Mesodermal cell (in vitro differentiated cells): ENCODE measurements around the gene FAM200C.
A peak's percentile ranks its signal among the peaks of the same experiment; 100 is the strongest.

Source experiments
- H3K27ac ChIP-seq: 2 replicates; pipeline ENCODE4 v1.7.0; 2013; ENCODE audit warnings: mild to moderate bottlenecking, low read depth, low read length, moderate library complexity; ENCODE audit not compliant: severe bottlenecking
- H3K36me3 ChIP-seq: 2 replicates; pipeline ENCODE4 v1.7.1; 2013; ENCODE audit warnings: mild to moderate bottlenecking, low read length, moderate library complexity; ENCODE audit not compliant: control insufficient read depth, insufficient read depth
- H3K4me1 ChIP-seq: one replicate; pipeline ENCODE4 v1.7.1; 2013; ENCODE audit warnings: mild to moderate bottlenecking, low read length; ENCODE audit not compliant: insufficient read depth, control insufficient read depth, poor library complexity, severe bottlenecking
- H3K4me3 ChIP-seq: 2 replicates; pipeline ENCODE4 v1.7.0; 2013; ENCODE audit warnings: low read length, control low read depth, mild to moderate bottlenecking; ENCODE audit not compliant: insufficient read depth, poor library complexity, severe bottlenecking; ENCODE audit errors: extremely low read depth
- H3K9me3 ChIP-seq: 2 replicates; pipeline ENCODE4 v1.7.1; 2013; ENCODE audit warnings: mild to moderate bottlenecking, low read length, moderate library complexity; ENCODE audit not compliant: control insufficient read depth
- WGBS, 2 experiments: methylation state at CpG; one replicate each; pipeline ENCODE4 v1.1.5; 2013; ENCODE audit warnings: missing lambda C conversion rate in 2 of 2; ENCODE audit not compliant: insufficient coverage in 2 of 2; 5-methylcytosine and 5-hydroxymethylcytosine counted together

The FAM200C gene

GRCh38 chr5:160367261-160367660 is 32.6 kb downstream of the FAM200C start:
- 71 to 91% methylated on average over 1 to 2 of the region's 2 CpGs for WGBS, 2 experiments
- Histone ChIP-seq H3K27ac (no peak overlapping the region), H3K9me3 (no peaks in the 10 kb centered on the region), H3K4me1 (peaks cover 5% of the 10 kb centered on the region), H3K4me3 (no peak overlapping the region), H3K36me3 (no peaks in the 10 kb centered on the region)

GRCh38 chr5:160366230-160366629 is 33.6 kb downstream of the FAM200C start:
- H3K4me1 ChIP-seq: peaks cover 5% of the 10 kb centered on the region
- WGBS, 2 experiments: 83 to 88% methylated on average over 2 of the region's 2 CpGs
- no peaks in the 10 kb centered on the region for H3K9me3 ChIP-seq
- H3K27ac ChIP-seq: no peak overlapping the region
- no peak overlapping the region for H3K4me3 ChIP-seq
- no peaks in the 10 kb centered on the region for H3K36me3 ChIP-seq

- no peaks in the 10 kb centered on the region for H3K9me3 ChIP-seq
- no peak overlapping the region for H3K27ac ChIP-seq
- H3K4me3 ChIP-seq: no peak overlapping the region
- peaks cover 12% of the 10 kb centered on the region for H3K4me1 ChIP-seq
- H3K36me3 ChIP-seq: no peaks in the 10 kb centered on the region
- 76 to 81% methylated on average over 8 to 10 of the region's 13 CpGs for WGBS, 2 experiments
These were observed 36.0 kb downstream of the FAM200C start for GRCh38 chr5:160363660-160364395.

- 93 to 100% methylated on average over 3 of the region's 3 CpGs for WGBS, 2 experiments
- peaks cover 12% of the 10 kb centered on the region for H3K4me1 ChIP-seq
- H3K9me3 ChIP-seq: no peaks in the 10 kb centered on the region
- no peak overlapping the region for H3K4me3 ChIP-seq
- H3K36me3 ChIP-seq: no peaks in the 10 kb centered on the region
- no peak overlapping the region for H3K27ac ChIP-seq
These were observed 36.6 kb downstream of the FAM200C start for GRCh38 chr5:160363211-160363610.

- WGBS, 2 experiments: 91 to 97% methylated on average over 8 of the region's 9 CpGs
- no peak overlapping the region for H3K4me3 ChIP-seq
- no peak overlapping the region for H3K27ac ChIP-seq
- H3K36me3 ChIP-seq: no peaks in the 10 kb centered on the region
- H3K4me1 ChIP-seq: peaks cover 8% of the 10 kb centered on the region
- H3K9me3 ChIP-seq: no peaks in the 10 kb centered on the region
These were observed 38.1 kb downstream of the FAM200C start for GRCh38 chr5:160361624-160362228.

- Histone ChIP-seq H3K4me1 (peaks cover 7% of the 10 kb centered on the region), H3K4me3 (no peak overlapping the region), H3K9me3 (no peaks in the 10 kb centered on the region), H3K27ac (no peak overlapping the region), H3K36me3 (no peaks in the 10 kb centered on the region)
- WGBS, 2 experiments: 81 to 100% methylated on average over 2 of the region's 3 CpGs
These were observed 39.5 kb downstream of the FAM200C start for GRCh38 chr5:160360310-160360709.

- no peak overlapping the region for H3K27ac ChIP-seq
- peaks cover 7% of the 10 kb centered on the region for H3K4me1 ChIP-seq
- no peak overlapping the region for H3K4me3 ChIP-seq
- H3K9me3 ChIP-seq: no peaks in the 10 kb centered on the region
- 48 to 56% methylated on average over 3 to 4 of the region's 4 CpGs for WGBS, 2 experiments
- no peaks in the 10 kb centered on the region for H3K36me3 ChIP-seq
These were observed 40.0 kb downstream of the FAM200C start for GRCh38 chr5:160359816-160360215.

GRCh38 chr5:160359242-160359641 is 40.6 kb downstream of the FAM200C start:
- H3K4me3 ChIP-seq: no peak overlapping the region
- no peak overlapping the region for H3K27ac ChIP-seq
- 83% methylated on average over 1 of the region's 1 CpG; no CpG with 5 or more reads in 1 of the 2 experiments for WGBS, 2 experiments
- H3K4me1 ChIP-seq: peaks cover 7% of the 10 kb centered on the region
- H3K9me3 ChIP-seq: no peaks in the 10 kb centered on the region
- H3K36me3 ChIP-seq: no peaks in the 10 kb centered on the region

GRCh38 chr5:160357861-160358411 is 41.9 kb downstream of the FAM200C start:
- Histone ChIP-seq H3K4me1 (peaks cover 7% of the 10 kb centered on the region), H3K27ac (no peak overlapping the region), H3K36me3 (no peaks in the 10 kb centered on the region), H3K4me3 (no peak overlapping the region), H3K9me3 (no peaks in the 10 kb centered on the region)
- 67 to 81% methylated on average over 1 to 3 of the region's 7 CpGs for whole genome bisulfite sequencing, 2 experiments

GRCh38 chr5:160357394-160357793 is 42.5 kb downstream of the FAM200C start:
- H3K27ac ChIP-seq: peak overlapping the region; percentile 2
- H3K4me1 ChIP-seq: peaks cover 7% of the 10 kb centered on the region
- H3K9me3 ChIP-seq: no peaks in the 10 kb centered on the region
- H3K36me3 ChIP-seq: no peaks in the 10 kb centered on the region
- H3K4me3 ChIP-seq: no peak overlapping the region
- WGBS, 2 experiments: 85 to 98% methylated on average over 6 to 7 of the region's 7 CpGs
